BJ (cell line): ENCODE results near the gene PTTG1. TPM values are rescaled to one million over a fixed set of nuclear protein-coding genes. Genes with fewer than 3 reads are reported as not detected.
"Not testable (repeated sequence)": the region's sequence is repeated elsewhere in the genome, so short reads cannot be mapped to it uniquely, and the experiment has no call there.

Source experiments
- CTCF ChIA-PET: fragments of 350-600 bp; formaldehyde crosslinking; extraction: SDS; loops from one replicate; lab custom pipeline; 2021; ENCODE audit warnings: antibody characterized with exemption, inconsistent platforms; lab: Yijun Ruan, JAX
- POLR2A ChIA-PET: fragments of 300-600 bp; sonication (Branson Sonifier 250); formaldehyde crosslinking; extraction: SDS; loops from one replicate; lab custom pipeline; 2021; ENCODE audit warnings: antibody characterized with exemption; lab: Charles Lee
- DNase-seq: peaks from one replicate; pipeline ENCODE4 v3.0.0-alpha.2; 2011; ENCODE audit warnings: low read depth
- H3K27me3 ChIP-seq: 2 replicates; pipeline ENCODE4 v1.6.0; 2011; ENCODE audit warnings: low read length; ENCODE audit not compliant: control insufficient read depth, insufficient read depth
- H3K36me3 ChIP-seq: 2 replicates; pipeline ENCODE4 v1.5.1; 2011; ENCODE audit warnings: low read length; ENCODE audit not compliant: control insufficient read depth, insufficient read depth
- H3K4me3 ChIP-seq: 2 replicates; pipeline ENCODE4 v1.5.1; 2011; ENCODE audit warnings: low read depth, mild to moderate bottlenecking, control low read depth, low read length
- polyA plus RNA-seq: library from polyadenylated mRNA; depleted of rRNA; stranded (reverse); fragments of >200 nt; gene quantifications from 2 replicates; pipeline ENCODE4 v1.2.3, GENCODE V29; 2011
- TF ChIP-seq, protein P1 (sequence below): IDR thresholded peaks from 2 replicates; pipeline ENCODE4 v1.5.1; 2011; ENCODE audit warnings: low read depth, mild to moderate bottlenecking, control low read depth, inconsistent platforms, low read length, moderate library complexity; ENCODE audit not compliant: insufficient read depth

The PTTG1 gene
- polyA plus RNA-seq, 1 experiment, result 59.3 TPM

DNA sequence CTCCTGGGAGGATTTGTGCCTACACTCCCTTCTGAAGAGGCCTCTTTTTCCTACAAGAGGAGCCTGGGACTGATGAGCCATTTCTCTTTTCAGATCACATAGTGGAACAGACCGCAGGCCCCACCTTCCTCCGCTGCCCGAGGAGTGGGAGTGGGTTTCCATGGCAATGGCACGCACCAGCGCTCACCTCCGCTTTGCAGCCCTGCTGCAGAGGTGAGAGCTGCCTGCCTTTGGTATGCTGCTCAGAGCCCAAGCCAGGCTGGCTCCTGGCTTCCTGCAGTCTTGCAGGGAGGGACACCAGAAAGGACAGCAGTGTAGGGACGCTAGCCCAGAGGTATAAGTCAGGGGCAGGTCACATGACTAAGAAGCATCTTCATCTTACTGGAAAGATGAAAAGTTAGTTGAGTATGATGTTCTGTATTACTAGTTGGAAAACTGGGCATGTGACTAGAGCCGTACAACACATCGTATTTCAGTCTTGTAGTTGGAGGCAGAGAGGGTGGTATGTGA lies 12.4 kb downstream of the PTTG1 start:
- Histone ChIP-seq H3K4me3 (no peak overlapping the region), H3K36me3 (no peaks in the 10 kb centered on the region), H3K27me3 (no peaks in the 10 kb centered on the region; the same call in 1 of the 2 replicates)
- no peak for DNase-seq
- ChIA-PET POLR2A (no interaction called here), CTCF (no interaction called here)
- TF ChIP-seq, protein P1, sequence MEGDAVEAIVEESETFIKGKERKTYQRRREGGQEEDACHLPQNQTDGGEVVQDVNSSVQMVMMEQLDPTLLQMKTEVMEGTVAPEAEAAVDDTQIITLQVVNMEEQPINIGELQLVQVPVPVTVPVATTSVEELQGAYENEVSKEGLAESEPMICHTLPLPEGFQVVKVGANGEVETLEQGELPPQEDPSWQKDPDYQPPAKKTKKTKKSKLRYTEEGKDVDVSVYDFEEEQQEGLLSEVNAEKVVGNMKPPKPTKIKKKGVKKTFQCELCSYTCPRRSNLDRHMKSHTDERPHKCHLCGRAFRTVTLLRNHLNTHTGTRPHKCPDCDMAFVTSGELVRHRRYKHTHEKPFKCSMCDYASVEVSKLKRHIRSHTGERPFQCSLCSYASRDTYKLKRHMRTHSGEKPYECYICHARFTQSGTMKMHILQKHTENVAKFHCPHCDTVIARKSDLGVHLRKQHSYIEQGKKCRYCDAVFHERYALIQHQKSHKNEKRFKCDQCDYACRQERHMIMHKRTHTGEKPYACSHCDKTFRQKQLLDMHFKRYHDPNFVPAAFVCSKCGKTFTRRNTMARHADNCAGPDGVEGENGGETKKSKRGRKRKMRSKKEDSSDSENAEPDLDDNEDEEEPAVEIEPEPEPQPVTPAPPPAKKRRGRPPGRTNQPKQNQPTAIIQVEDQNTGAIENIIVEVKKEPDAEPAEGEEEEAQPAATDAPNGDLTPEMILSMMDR, result no peak

DNA sequence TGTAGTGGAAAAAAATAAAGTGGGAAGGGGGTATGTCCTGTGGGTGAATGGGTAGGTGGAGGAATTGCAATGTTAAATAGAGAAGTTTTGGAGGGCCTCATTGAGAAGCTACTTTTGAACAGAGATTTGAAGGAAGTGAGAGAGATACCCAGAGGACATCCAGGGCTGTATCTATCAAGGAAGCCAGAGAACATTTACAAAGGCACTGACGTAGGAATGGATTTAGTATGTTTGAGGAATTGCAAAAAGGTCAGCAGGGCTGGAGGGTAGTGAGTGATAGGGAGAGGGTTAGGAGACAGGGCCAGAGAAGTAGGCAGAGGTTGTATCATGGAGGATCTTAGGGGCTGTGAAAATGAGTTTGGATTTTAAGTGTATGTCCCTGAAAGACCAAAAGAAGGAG lies 13.9 kb downstream of the PTTG1 start:
- POLR2A ChIA-PET, result no interaction called here
- no peak overlapping the region for H3K4me3 ChIP-seq
- no peaks in the 10 kb centered on the region; the same call in 1 of the 2 replicates for H3K27me3 ChIP-seq
- no peaks in the 10 kb centered on the region for H3K36me3 ChIP-seq
- CTCF ChIA-PET, result interaction anchor here (1.3 to 1.4 kb wide), 3 partner anchors 8 to 13 kb away, joined by 3 to 5 read pairs (median 3); partner anchors contain the start of gene PTTG1
- no peak for DNase-seq
- TF ChIP-seq, protein P1, result no peak

DNA sequence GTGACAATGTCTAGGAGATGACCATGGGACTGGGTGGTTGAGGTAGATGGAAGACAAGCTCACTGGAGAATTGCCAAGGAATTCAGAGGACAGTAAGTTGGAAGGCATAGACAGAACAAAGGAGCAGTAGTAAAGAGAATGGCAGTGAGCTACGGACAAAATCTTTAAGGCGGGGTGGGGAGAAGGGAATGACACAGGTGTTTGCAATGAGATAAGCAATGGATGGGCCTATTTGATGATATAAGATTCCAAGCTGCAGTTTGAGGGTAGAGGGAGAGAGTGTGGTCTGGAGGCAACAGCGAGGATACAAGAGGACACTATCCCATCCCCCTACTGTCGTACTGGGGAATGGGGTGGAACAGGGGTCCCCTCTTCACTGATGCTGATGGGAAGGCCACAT lies 14.4 kb downstream of the PTTG1 start:
- TF ChIP-seq, protein P1, result no peak
- H3K4me3 ChIP-seq, result no peak overlapping the region
- DNase-seq, result no peak
- ChIA-PET POLR2A (no interaction called here), CTCF (interaction anchor here (0.6 to 1.4 kb wide), 4 partner anchors 9 to 70 kb away, joined by 3 to 5 read pairs (median 4); partner anchors contain the start of gene PTTG1)
- no peaks in the 10 kb centered on the region for H3K36me3 ChIP-seq
- no peaks in the 10 kb centered on the region; the same call in 1 of the 2 replicates for H3K27me3 ChIP-seq

DNA sequence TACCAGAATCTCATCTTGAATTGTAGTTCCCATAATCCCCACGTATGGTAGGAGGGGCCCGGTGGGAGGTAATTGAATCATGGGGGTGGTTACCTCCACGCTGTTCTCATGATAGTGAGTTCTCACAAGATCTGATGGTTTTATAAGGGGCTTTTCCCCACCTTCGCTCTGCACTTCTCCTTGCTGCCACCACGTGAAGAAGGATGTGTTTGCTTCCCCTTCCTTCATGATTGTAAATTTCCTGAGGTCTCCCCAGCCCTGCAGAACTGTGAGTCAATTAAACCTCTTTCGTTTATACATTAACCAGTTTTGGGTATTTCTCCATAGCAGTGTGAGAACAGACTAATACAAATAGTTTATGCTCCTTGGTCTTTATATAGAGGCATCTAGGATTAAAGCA lies 15.0 kb downstream of the PTTG1 start:
- H3K27me3 ChIP-seq, DNase-seq, H3K4me3 ChIP-seq, H3K36me3 ChIP-seq, POLR2A ChIA-PET: not testable (repeated sequence)
- CTCF ChIA-PET, result interaction anchor here (3.0 kb wide), 1 partner anchor 27 kb away, joined by 23 read pairs; no protein-coding TSS in a partner anchor

DNA sequence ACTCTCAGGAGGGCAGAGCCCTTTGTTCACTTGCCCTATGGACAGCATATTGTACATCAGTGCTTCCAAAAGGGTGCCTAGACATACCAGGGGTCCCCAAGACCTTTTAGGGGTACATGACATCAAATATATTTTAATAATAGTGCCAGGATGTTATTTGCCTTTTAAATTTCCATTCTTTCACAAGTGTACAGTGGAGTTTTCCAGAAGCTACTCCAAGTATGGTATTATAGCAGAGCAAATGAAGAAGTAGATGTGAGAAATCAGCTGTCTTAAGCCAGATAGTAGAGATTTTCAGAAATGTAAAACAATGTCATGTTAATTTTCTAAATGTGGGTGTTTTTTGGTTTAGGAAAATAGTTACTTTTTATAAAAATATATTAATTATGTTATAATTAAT lies 15.6 kb downstream of the PTTG1 start:
- TF ChIP-seq, protein P1, result no peak
- Histone ChIP-seq H3K36me3 (no peaks in the 10 kb centered on the region), H3K4me3 (no peak overlapping the region), H3K27me3 (no peaks in the 10 kb centered on the region; the same call in 1 of the 2 replicates)
- ChIA-PET POLR2A (no interaction called here), CTCF (interaction anchor here (0.6 to 5.9 kb wide), 8 partner anchors 11 to 939 kb away, joined by 3 to 108 read pairs (median 28); partner anchors contain the start of genes PTTG1 and SLU7)
- DNase-seq, result no peak
